Hepatocyte (in vitro differentiated cells): Measurements from ENCODE around the gene GRM4. TPM values are rescaled to one million over a fixed set of nuclear protein-coding genes. Genes with fewer than 3 reads are reported as not detected.

Source experiments
- DNase-seq: peaks from one replicate; pipeline ENCODE4 v3.0.0-alpha.2; 2016; ENCODE audit warnings: low spot score
- H2AFZ ChIP-seq: fragments of 200-600 bp; sonication (generic); 2 replicates; pipeline ENCODE4 v1.6.0; 2016; ENCODE audit warnings: antibody characterized with exemption, mild to moderate bottlenecking
- H3K27ac ChIP-seq: fragments of 200-600 bp; sonication (generic); 2 replicates; pipeline ENCODE4 v1.5.1; 2016; ENCODE audit warnings: mild to moderate bottlenecking
- H3K27me3 ChIP-seq: fragments of 200-600 bp; sonication (generic); 2 replicates; pipeline ENCODE4 v1.6.1; 2016
- H3K36me3 ChIP-seq: fragments of 200-600 bp; sonication (generic); replicated peaks from 2 replicates; pipeline ENCODE4 v1.5.1; 2016; ENCODE audit warnings: low read depth; ENCODE audit not compliant: insufficient read depth
- H3K4me1 ChIP-seq: fragments of 200-600 bp; sonication (generic); 2 replicates; pipeline ENCODE4 v1.5.1; 2016; ENCODE audit warnings: mild to moderate bottlenecking, moderate library complexity; ENCODE audit not compliant: insufficient read depth
- H3K4me2 ChIP-seq: fragments of 200-600 bp; sonication (generic); 2 replicates; pipeline ENCODE4 v1.6.0; 2016
- H3K4me3 ChIP-seq: fragments of 200-600 bp; sonication (generic); 2 replicates; pipeline ENCODE4 v1.5.1; 2016; ENCODE audit warnings: mild to moderate bottlenecking
- H3K79me2 ChIP-seq: fragments of 200-600 bp; sonication (generic); 2 replicates; pipeline ENCODE4 v1.6.0; 2017; ENCODE audit warnings: mild to moderate bottlenecking
- H3K9me2 ChIP-seq: fragments of 200-600 bp; sonication (generic); replicated peaks from 2 replicates; pipeline ENCODE4 v1.6.0; 2017; ENCODE audit warnings: mild to moderate bottlenecking; ENCODE audit not compliant: insufficient read depth
- H3K9me3 ChIP-seq: fragments of 200-600 bp; sonication (generic); 2 replicates; pipeline ENCODE4 v1.5.1; 2016; ENCODE audit warnings: low read depth, mild to moderate bottlenecking
- H4K20me1 ChIP-seq: fragments of 200-600 bp; sonication (generic); 2 replicates; pipeline ENCODE4 v1.6.0; 2016; ENCODE audit warnings: mild to moderate bottlenecking; ENCODE audit not compliant: insufficient read depth, poor library complexity, severe bottlenecking
- EZH2 ChIP-seq: fragments of 200-600 bp; sonication (generic); IDR thresholded peaks from 2 replicates; pipeline ENCODE4 v1.6.1; 2016; ENCODE audit warnings: antibody characterized with exemption, mild to moderate bottlenecking, borderline replicate concordance
- EZH2phosphoT487 ChIP-seq: fragments of 200-600 bp; sonication (generic); IDR thresholded peaks from one replicate; pipeline ENCODE4 v1.6.1; 2018; ENCODE audit warnings: antibody characterized with exemption, mild to moderate bottlenecking, low read depth, moderate library complexity; ENCODE audit not compliant: unreplicated experiment, severe bottlenecking
- WGBS: methylation state at CpG from one replicate; pipeline ENCODE4 v1.1.6; 2016; ENCODE audit warnings: low lambda C conversion rate; ENCODE audit errors: missing lambda C conversion rate; 5-methylcytosine and 5-hydroxymethylcytosine counted together
- polyA plus RNA-seq: library from polyadenylated mRNA; unstranded; fragments of >200 nt; fragmentation: Nextera tagmentation; extraction: Ambion mirVana; gene quantifications from 2 replicates; pipeline ENCODE4 v1.2.1, GENCODE V29; 2016
- total RNA-seq: library from RNA; depleted of rRNA; stranded (reverse); fragments of >200 nt; gene quantifications from 2 replicates; pipeline ENCODE4 v1.2.3, GENCODE V29; 2014
- TF ChIP-seq, protein P1 (sequence below): fragments of 200-600 bp; sonication (generic); IDR thresholded peaks from 2 replicates; pipeline ENCODE4 v1.5.1; 2016; ENCODE audit warnings: antibody characterized with exemption, mild to moderate bottlenecking; ENCODE audit not compliant: poor library complexity

The GRM4 gene
- total and polyA plus RNA-seq, 2 experiments from 2014 or later: 0.03 TPM; not detected in 1

GRCh38 chr6:33996120-33996475, 149.8 kb downstream of the GRM4 start:
- 91% methylated on average over 5 of the region's 5 CpGs for WGBS
- no peaks in the 10 kb centered on the region for H3K27me3 ChIP-seq
- TF ChIP-seq EZH2 (no peak), EZH2phosphoT487 (no peak)
- TF ChIP-seq, protein P1, sequence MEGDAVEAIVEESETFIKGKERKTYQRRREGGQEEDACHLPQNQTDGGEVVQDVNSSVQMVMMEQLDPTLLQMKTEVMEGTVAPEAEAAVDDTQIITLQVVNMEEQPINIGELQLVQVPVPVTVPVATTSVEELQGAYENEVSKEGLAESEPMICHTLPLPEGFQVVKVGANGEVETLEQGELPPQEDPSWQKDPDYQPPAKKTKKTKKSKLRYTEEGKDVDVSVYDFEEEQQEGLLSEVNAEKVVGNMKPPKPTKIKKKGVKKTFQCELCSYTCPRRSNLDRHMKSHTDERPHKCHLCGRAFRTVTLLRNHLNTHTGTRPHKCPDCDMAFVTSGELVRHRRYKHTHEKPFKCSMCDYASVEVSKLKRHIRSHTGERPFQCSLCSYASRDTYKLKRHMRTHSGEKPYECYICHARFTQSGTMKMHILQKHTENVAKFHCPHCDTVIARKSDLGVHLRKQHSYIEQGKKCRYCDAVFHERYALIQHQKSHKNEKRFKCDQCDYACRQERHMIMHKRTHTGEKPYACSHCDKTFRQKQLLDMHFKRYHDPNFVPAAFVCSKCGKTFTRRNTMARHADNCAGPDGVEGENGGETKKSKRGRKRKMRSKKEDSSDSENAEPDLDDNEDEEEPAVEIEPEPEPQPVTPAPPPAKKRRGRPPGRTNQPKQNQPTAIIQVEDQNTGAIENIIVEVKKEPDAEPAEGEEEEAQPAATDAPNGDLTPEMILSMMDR: no peak
- no peak overlapping the region for H3K4me2 ChIP-seq
- H3K9me3 ChIP-seq: no peaks in the 10 kb centered on the region
- no peaks in the 10 kb centered on the region for H3K9me2 ChIP-seq
- H3K4me1 ChIP-seq: no peaks in the 10 kb centered on the region
- no peaks in the 10 kb centered on the region for H3K36me3 ChIP-seq
- no peak overlapping the region for H3K27ac ChIP-seq
- DNase-seq: no peak
- H3K79me2 ChIP-seq: no peaks in the 10 kb centered on the region
- H3K4me3 ChIP-seq: no peak overlapping the region
- H2AFZ ChIP-seq: no peak overlapping the region
- no peaks in the 10 kb centered on the region for H4K20me1 ChIP-seq

DNA sequence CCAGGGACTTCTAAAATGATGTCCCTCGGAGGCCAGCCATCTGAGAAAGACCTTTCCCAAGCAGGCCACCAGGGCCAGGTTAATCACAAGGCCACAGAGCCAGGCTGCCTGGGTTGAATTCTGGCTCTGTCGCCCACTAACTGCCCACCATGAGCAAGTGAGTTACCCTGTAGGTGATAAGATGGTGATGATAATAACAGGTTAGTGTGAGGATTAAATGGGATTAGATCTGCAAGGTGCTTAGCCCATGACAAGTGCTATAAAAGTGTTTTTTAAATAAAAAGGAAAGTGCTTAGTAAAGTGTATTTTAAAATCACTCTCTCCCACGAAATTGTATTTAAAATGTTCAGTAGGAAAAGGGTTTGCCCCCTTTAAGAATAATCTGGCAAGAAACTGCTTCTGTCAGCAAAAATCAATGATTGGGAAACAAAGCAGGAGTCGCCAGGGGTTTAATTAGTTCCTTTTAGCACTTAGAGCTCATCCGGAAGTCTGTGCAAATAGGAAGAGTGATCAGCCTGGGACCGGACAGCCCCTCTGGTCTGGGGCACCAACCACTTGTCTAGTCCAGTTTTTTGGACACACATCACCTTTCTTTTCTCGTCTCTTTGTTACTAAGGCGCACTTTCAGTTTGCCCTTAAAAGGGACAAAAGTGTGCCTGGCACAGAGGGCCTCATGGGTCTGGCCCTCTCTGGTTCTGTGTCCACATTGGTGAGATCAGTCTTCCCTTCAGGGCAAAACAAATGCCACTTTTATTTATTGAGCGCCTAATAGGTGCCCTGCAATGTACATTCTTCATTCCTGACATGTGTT, 150.4 kb downstream of the GRM4 start:
- Histone ChIP-seq H3K9me2 (no peaks in the 10 kb centered on the region), H3K27me3 (no peaks in the 10 kb centered on the region), H2AFZ (no peak overlapping the region), H3K79me2 (no peaks in the 10 kb centered on the region), H3K27ac (no peak overlapping the region), H3K4me2 (no peak overlapping the region), H3K9me3 (no peaks in the 10 kb centered on the region), H3K36me3 (no peaks in the 10 kb centered on the region), H3K4me3 (no peak overlapping the region), H3K4me1 (no peaks in the 10 kb centered on the region), H4K20me1 (no peaks in the 10 kb centered on the region)
- WGBS: 55% methylated on average over 9 of the region's 9 CpGs
- DNase-seq: no peak
- no peak for TF ChIP-seq EZH2
- TF ChIP-seq, protein P1: no peak
- no peak for TF ChIP-seq EZH2phosphoT487

- WGBS: 81% methylated on average over 12 of the region's 12 CpGs
- peak; percentile 68 for DNase-seq
Measured at GRCh38 chr6:33994472-33995308, 151.2 kb downstream of the GRM4 start.

More at GRCh38 chr6:33994472-33995308, 151.2 kb downstream of the GRM4 start:
- no peaks in the 10 kb centered on the region for H3K9me3 ChIP-seq
- H3K4me3 ChIP-seq: no peak overlapping the region
- H2AFZ ChIP-seq: no peak overlapping the region
- H3K27ac ChIP-seq: no peak overlapping the region
- no peak overlapping the region for H3K4me2 ChIP-seq
- no peaks in the 10 kb centered on the region for H3K9me2 ChIP-seq
- TF ChIP-seq EZH2 (no peak), EZH2phosphoT487 (no peak)
- TF ChIP-seq, protein P1: no peak
- no peaks in the 10 kb centered on the region for H4K20me1 ChIP-seq
- H3K27me3 ChIP-seq: no peaks in the 10 kb centered on the region
- no peaks in the 10 kb centered on the region for H3K79me2 ChIP-seq
- no peaks in the 10 kb centered on the region for H3K36me3 ChIP-seq
- no peaks in the 10 kb centered on the region for H3K4me1 ChIP-seq
